MM.1S (cell line): ENCODE results near the gene PTGDR.

Source experiments
- DNase-seq: peaks from one replicate; pipeline ENCODE4 v3.0.0-alpha.2; 2015
- H2AFZ ChIP-seq: fragments of 300-600 bp; sonication (generic); 2 replicates; pipeline ENCODE4 v1.6.0; 2016; ENCODE audit warnings: antibody characterized with exemption, low read length
- H3F3A ChIP-seq: fragments of 300-600 bp; sonication (generic); 2 replicates; pipeline ENCODE4 v1.6.1; 2016; ENCODE audit warnings: mild to moderate bottlenecking, antibody characterized with exemption, low read length, moderate library complexity, mixed read lengths; ENCODE audit not compliant: insufficient read depth
- H3K27ac ChIP-seq: fragments of 300-600 bp; sonication (generic); 2 replicates; pipeline ENCODE4 v1.5.1; 2016; ENCODE audit warnings: mild to moderate bottlenecking, low read length
- H3K27me3 ChIP-seq: fragments of 300-600 bp; sonication (generic); replicated peaks from 2 replicates; pipeline ENCODE4 v1.6.0; 2016; ENCODE audit warnings: low read length; ENCODE audit not compliant: insufficient read depth
- H3K36me3 ChIP-seq: fragments of 300-600 bp; sonication (generic); replicated peaks from 2 replicates; pipeline ENCODE4 v1.6.1; 2016; ENCODE audit warnings: mild to moderate bottlenecking, low read length, mixed read lengths; ENCODE audit not compliant: insufficient read depth
- H3K4me1 ChIP-seq: fragments of 300-600 bp; sonication (generic); 2 replicates; pipeline ENCODE4 v1.6.1; 2016; ENCODE audit warnings: low read length, mixed read lengths
- H3K4me2 ChIP-seq: fragments of 300-600 bp; sonication (generic); 2 replicates; pipeline ENCODE4 v1.6.0; 2016; ENCODE audit warnings: low read depth, low read length
- H3K4me3 ChIP-seq: fragments of 300-600 bp; sonication (generic); 2 replicates; pipeline ENCODE4 v1.5.1; 2016; ENCODE audit warnings: low read length, mixed read lengths
- H3K79me2 ChIP-seq: fragments of 300-600 bp; sonication (generic); 2 replicates; pipeline ENCODE4 v1.6.1; 2016; ENCODE audit warnings: mixed run types, low read length, mixed read lengths
- H3K9ac ChIP-seq: fragments of 300-600 bp; sonication (generic); 2 replicates; pipeline ENCODE4 v1.6.1; 2016; ENCODE audit warnings: low read length, mixed read lengths
- H3K9me2 ChIP-seq: fragments of 300-600 bp; sonication (generic); replicated peaks from 2 replicates; pipeline ENCODE4 v1.6.1; 2016; ENCODE audit warnings: mild to moderate bottlenecking, low read length, mixed read lengths; ENCODE audit not compliant: insufficient read depth
- H3K9me3 ChIP-seq: fragments of 300-600 bp; sonication (generic); replicated peaks from 2 replicates; pipeline ENCODE4 v1.6.1; 2016; ENCODE audit warnings: mild to moderate bottlenecking, low read length, mixed read lengths; ENCODE audit not compliant: insufficient read depth
- H4K20me1 ChIP-seq: fragments of 300-600 bp; sonication (generic); 2 replicates; pipeline ENCODE4 v1.6.1; 2016; ENCODE audit warnings: mild to moderate bottlenecking, low read length, moderate library complexity, mixed read lengths; ENCODE audit not compliant: insufficient read depth
- CTCF ChIP-seq: fragments of 300-600 bp; sonication (generic); IDR thresholded peaks from 2 replicates; pipeline ENCODE4 v1.5.1; 2016; ENCODE audit warnings: antibody characterized with exemption, low read length, mixed read lengths
- EZH2 ChIP-seq: fragments of 300-600 bp; sonication (generic); optimal IDR thresholded peaks from 2 replicates; pipeline ENCODE3; 2017; ENCODE audit warnings: low read depth, mild to moderate bottlenecking, antibody characterized with exemption, low read length, mixed read lengths
- EZH2phosphoT487 ChIP-seq: fragments of 300-600 bp; sonication (generic); IDR thresholded peaks from 2 replicates; pipeline ENCODE4 v1.6.1; 2018; ENCODE audit warnings: antibody characterized with exemption, low read length

The PTGDR gene

GRCh38 chr14:52222901-52223300, 44.6 kb upstream of the PTGDR start:
- Histone ChIP-seq H3K9ac (no peak overlapping the region), H2AFZ (no peak overlapping the region), H3K9me3 (no peaks in the 10 kb centered on the region), H3K27ac (no peak overlapping the region), H3K4me2 (no peak overlapping the region), H4K20me1 (no peaks in the 10 kb centered on the region), H3K27me3 (no peaks in the 10 kb centered on the region), H3F3A (no peaks in the 10 kb centered on the region), H3K4me3 (no peak overlapping the region), H3K4me1 (0 out of 2 replicates have a peak, but pooled peaks cover 4% of the 10 kb centered on the region), H3K79me2 (no peaks in the 10 kb centered on the region), H3K9me2 (no peaks in the 10 kb centered on the region), H3K36me3 (no peaks in the 10 kb centered on the region)
- TF ChIP-seq EZH2phosphoT487 (no peak), CTCF (no peak), EZH2 (no peak)
- no peak for DNase-seq

- H3K9me2 ChIP-seq, result no peaks in the 10 kb centered on the region
- no peaks in the 10 kb centered on the region for H3F3A ChIP-seq
- H3K79me2 ChIP-seq, result no peaks in the 10 kb centered on the region
- no peaks in the 10 kb centered on the region for H3K27me3 ChIP-seq
- DNase-seq, result no peak
- H2AFZ ChIP-seq, result no peak overlapping the region
- H3K4me2 ChIP-seq, result no peak overlapping the region
- H3K27ac ChIP-seq, result no peak overlapping the region
- H3K36me3 ChIP-seq, result no peaks in the 10 kb centered on the region
- TF ChIP-seq CTCF, result no peak
- TF ChIP-seq EZH2, result no peak
- TF ChIP-seq EZH2phosphoT487, result no peak
- H3K9ac ChIP-seq, result no peak overlapping the region
- H3K4me1 ChIP-seq, result no peaks in the 10 kb centered on the region
- H3K4me3 ChIP-seq, result no peak overlapping the region
- H4K20me1 ChIP-seq, result no peaks in the 10 kb centered on the region
- no peaks in the 10 kb centered on the region for H3K9me3 ChIP-seq
Measured at GRCh38 chr14:52227619-52228222, 39.8 kb upstream of the PTGDR start.

- H3K4me1 ChIP-seq, result no peaks in the 10 kb centered on the region
- no peaks in the 10 kb centered on the region for H3K9me2 ChIP-seq
- no peaks in the 10 kb centered on the region for H3K9me3 ChIP-seq
- no peak overlapping the region for H2AFZ ChIP-seq
- no peaks in the 10 kb centered on the region for H3K36me3 ChIP-seq
- H3K4me2 ChIP-seq, result no peak overlapping the region
- no peaks in the 10 kb centered on the region for H4K20me1 ChIP-seq
- H3K27me3 ChIP-seq, result no peaks in the 10 kb centered on the region
- H3K79me2 ChIP-seq, result no peaks in the 10 kb centered on the region
- no peaks in the 10 kb centered on the region for H3F3A ChIP-seq
- TF ChIP-seq CTCF, result no peak
- TF ChIP-seq EZH2phosphoT487, result no peak
- no peak for TF ChIP-seq EZH2
- DNase-seq, result no peak
- no peak overlapping the region for H3K27ac ChIP-seq
- H3K9ac ChIP-seq, result no peak overlapping the region
- no peak overlapping the region for H3K4me3 ChIP-seq
Measured at GRCh38 chr14:52233693-52234092, 33.8 kb upstream of the PTGDR start.
